Left ventricle myocardium inferior (tissue), 1 donor: Measurements from ENCODE around the gene DYSF. TPM values are rescaled to one million over a fixed set of nuclear protein-coding genes. Genes with fewer than 3 reads are reported as not detected.

ENCODE experiments used
- DNase-seq: peaks from one replicate; pipeline ENCODE4 v3.0.0-alpha.2; 2020
- H3K27ac ChIP-seq: fragments of 200-600 bp; replicated peaks from 2 replicates; pipeline ENCODE4 v1.8.0; 2021
- H3K27me3 ChIP-seq: fragments of 200-600 bp; 2 replicates; pipeline ENCODE4 v1.8.0; 2021; ENCODE audit warnings: low read depth
- H3K36me3 ChIP-seq: fragments of 200-600 bp; 2 replicates; pipeline ENCODE4 v1.8.0; 2021
- H3K4me1 ChIP-seq: fragments of 200-600 bp; 2 replicates; pipeline ENCODE4 v1.8.0; 2021
- H3K4me3 ChIP-seq: fragments of 200-600 bp; 2 replicates; pipeline ENCODE4 v1.8.0; 2021; ENCODE audit warnings: mild to moderate bottlenecking, moderate library complexity
- H3K9me3 ChIP-seq: fragments of 200-600 bp; replicated peaks from 2 replicates; pipeline ENCODE4 v1.8.0; 2021
- intact Hi-C: fragments of 100-400 bp; cut with micrococcal nuclease; formaldehyde crosslinking; loops from one replicate; pipeline ENCODE4 v1.11.0; 2022
- total RNA-seq: library from RNA; stranded (reverse); fragmentation: NEBNext Ultra II Directional; extraction: Animal tissue kit (Norgen Biotek cat#: 25700); gene quantifications from one replicate; pipeline ENCODE4 v1.2.1, GENCODE V29; 2021
- TF ChIP-seq, protein P1 (sequence below): fragments of 200-600 bp; IDR thresholded peaks from 2 replicates; pipeline ENCODE4 v1.8.0; 2021; ENCODE audit warnings: antibody characterized with exemption, mild to moderate bottlenecking, borderline replicate concordance
- donor health status: DM: no; HTN: yes; CAD: no; lungs with severe emphysema.

Gene DYSF
- total RNA-seq, 1 donor from 2014 or later: 48.2 TPM

DNA sequence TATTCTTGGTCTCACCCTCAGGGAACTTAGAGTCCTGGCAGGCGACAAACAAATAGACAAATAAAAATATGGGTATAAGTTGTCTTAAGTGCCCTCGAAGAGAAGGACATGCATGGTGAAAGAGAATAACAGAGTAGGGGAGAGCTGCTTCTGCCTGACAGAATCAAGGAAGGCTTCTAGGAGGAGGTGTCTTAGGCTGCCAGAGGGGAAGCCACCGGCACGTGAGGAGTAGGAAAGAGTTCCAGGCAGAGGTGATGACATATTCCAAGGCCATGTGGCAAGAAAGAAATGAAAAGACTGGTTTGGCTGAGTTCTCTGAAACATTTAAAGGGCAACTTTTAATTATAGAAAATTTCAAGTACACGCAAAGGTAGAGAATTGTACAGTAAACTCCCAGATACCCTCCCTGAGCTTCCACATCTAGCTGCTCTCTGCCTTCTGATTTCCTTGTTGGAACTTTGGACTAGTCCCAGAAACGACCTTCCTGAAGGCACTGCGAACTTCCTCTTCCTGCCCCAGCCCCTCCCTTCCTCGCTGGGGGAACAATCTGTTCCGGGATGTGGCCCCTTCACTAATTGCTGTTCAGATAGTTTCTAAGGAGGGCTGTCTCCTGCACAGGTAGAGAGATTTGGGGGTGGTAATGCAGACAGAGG is 91.7 kb downstream of the DYSF start:
- no peaks in the 10 kb centered on the region for H3K27me3 ChIP-seq
- peak overlapping the region; percentile 83 for H3K27ac ChIP-seq
- H3K4me1 ChIP-seq: peaks cover 16% of the 10 kb centered on the region
- TF ChIP-seq, protein P1, sequence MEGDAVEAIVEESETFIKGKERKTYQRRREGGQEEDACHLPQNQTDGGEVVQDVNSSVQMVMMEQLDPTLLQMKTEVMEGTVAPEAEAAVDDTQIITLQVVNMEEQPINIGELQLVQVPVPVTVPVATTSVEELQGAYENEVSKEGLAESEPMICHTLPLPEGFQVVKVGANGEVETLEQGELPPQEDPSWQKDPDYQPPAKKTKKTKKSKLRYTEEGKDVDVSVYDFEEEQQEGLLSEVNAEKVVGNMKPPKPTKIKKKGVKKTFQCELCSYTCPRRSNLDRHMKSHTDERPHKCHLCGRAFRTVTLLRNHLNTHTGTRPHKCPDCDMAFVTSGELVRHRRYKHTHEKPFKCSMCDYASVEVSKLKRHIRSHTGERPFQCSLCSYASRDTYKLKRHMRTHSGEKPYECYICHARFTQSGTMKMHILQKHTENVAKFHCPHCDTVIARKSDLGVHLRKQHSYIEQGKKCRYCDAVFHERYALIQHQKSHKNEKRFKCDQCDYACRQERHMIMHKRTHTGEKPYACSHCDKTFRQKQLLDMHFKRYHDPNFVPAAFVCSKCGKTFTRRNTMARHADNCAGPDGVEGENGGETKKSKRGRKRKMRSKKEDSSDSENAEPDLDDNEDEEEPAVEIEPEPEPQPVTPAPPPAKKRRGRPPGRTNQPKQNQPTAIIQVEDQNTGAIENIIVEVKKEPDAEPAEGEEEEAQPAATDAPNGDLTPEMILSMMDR: no peak
- peak; percentile 31 for DNase-seq
- peak overlapping the region; percentile 45 for H3K4me3 ChIP-seq
- peaks cover 6% of the 10 kb centered on the region for H3K9me3 ChIP-seq
- no peaks in the 10 kb centered on the region for H3K36me3 ChIP-seq
- intact Hi-C loops: loop anchor here (10.0 kb wide), 1 partner anchor 600 kb away; the partner anchor contains the start of gene CYP26B1

DNA sequence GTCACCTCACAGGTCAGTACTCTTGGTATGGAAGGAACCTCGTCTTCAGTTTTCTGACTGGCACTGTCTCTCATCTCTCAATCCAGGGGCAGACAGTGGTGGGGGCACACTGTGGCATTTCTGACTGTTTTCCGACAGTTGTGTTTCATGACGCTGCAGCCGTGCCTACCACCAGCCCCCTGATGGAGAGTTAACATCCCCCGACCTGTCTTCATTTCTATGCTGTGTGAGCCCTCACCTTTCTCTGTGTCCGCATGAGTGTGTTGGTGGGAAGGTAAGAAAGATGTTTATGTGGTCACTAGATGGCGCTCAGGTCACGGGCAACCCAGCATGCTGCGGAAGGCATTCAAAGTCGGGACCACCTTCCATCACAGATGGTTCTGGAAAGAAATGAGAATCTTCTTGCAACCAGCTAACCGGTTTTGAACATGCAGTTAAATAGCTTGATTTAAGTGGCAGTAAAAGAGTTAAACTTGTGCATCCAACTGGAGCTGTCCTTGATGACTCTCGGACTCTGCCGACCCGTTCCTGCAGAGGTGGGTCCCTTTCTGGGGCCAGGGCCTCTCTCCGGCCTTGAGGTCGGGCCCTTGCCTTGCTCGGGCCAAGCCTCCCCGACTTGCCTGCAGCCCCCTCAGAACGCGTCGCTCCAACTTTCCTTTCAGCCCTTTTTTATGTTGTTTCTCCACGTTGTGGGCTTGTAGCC is 92.4 kb downstream of the DYSF start:
- DNase-seq: peak; percentile 50
- Histone ChIP-seq H3K4me3 (peak overlapping the region; percentile 45), H3K27me3 (no peaks in the 10 kb centered on the region), H3K27ac (peak overlapping the region; percentile 83), H3K4me1 (peaks cover 16% of the 10 kb centered on the region), H3K36me3 (no peaks in the 10 kb centered on the region), H3K9me3 (peaks cover 4% of the 10 kb centered on the region)
- intact Hi-C loops: loop anchor here (10.0 kb wide), 1 partner anchor 599 kb away; the partner anchor contains the start of gene CYP26B1
- TF ChIP-seq, protein P1: peak; percentile 81

DNA sequence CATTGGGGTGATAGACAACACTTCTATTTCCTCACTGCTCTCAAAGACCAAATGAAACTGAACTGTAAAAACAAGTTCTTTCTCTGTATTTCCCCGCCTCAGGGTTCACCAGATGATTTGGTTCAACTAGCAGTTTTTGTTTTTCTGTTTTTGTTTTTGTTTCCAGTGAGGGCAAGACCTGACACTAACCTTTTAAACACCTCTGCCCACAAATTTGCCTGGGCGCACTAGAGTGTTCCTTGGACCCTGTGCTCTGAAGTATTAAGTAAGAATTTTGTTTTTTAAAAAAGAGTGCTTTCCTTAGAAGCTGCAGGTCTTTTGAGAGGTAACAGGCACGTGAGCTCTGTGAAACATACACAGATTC is 92.9 kb downstream of the DYSF start:
- Histone ChIP-seq H3K4me3 (no peak overlapping the region), H3K36me3 (peaks cover 4% of the 10 kb centered on the region), H3K27me3 (no peaks in the 10 kb centered on the region), H3K4me1 (peaks cover 16% of the 10 kb centered on the region), H3K9me3 (no peaks in the 10 kb centered on the region), H3K27ac (no peak overlapping the region)
- TF ChIP-seq, protein P1: no peak
- no peak for DNase-seq
- intact Hi-C loops: loop anchor here (10.0 kb wide), 1 partner anchor 599 kb away; the partner anchor contains the start of gene CYP26B1

DNA sequence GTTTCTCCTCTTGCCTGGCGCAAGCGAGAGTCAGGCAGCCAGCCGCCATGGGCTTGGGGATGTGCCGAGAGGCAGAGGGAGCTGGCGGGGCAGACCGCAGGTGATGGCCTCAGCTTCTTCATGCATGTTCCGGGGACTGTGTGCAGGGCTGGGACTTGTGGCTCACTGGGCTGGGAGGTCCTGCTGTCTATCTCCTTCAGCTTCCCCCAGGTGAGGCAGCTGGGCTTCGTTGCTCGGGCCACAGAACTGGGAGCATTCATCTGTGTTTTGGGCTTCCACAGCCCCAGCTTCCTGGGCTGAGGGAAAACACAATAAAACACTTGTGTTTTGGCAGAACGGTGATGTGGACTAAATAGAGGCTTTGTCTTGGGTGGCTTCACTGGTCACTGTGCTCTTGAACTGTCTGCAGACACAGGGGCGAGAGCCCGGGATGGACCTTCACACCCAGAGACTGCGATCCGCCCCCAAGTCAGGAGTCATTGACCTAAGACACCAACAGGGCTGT is 93.5 kb downstream of the DYSF start:
- Histone ChIP-seq H3K27me3 (no peaks in the 10 kb centered on the region), H3K36me3 (peaks cover 9% of the 10 kb centered on the region), H3K9me3 (no peaks in the 10 kb centered on the region), H3K27ac (no peak overlapping the region), H3K4me3 (no peak overlapping the region), H3K4me1 (peaks cover 16% of the 10 kb centered on the region)
- intact Hi-C loops: loop anchor here (10.0 kb wide), 1 partner anchor 598 kb away; the partner anchor contains the start of gene CYP26B1
- TF ChIP-seq, protein P1: no peak
- DNase-seq: no peak

DNA sequence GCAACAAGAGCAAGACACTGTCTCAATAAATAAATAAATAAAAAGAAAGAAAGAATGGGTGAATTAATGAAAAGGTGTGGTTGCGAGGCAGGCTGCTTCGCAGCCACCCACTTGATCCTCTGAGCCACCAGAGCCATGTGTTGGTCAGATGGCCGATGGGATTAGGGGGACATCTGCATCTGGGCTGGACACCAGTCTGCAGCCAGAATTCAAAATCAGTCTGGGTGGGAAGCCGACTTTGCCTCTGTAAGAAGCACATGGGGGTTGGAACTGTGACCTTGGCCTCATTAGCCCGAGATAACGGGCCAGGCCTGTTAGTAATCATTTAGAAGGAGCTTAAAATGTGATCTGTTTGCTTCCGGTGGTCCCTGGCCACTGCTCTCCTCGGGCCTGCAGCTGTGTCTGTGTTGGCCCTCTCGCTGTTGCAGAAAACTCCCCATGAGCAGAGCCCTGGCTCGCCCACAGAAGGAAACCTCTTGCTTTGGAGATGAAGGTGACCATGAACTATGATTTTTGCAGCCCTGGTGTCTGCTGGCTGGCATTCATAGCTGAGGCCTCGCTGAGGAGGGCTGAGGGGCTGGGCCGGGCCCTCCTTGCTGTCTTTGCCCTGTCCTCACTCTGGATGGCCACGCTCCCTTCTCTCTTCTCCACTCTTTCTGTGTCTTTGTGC is 94.4 kb downstream of the DYSF start:
- intact Hi-C loops: loop anchor here (10.0 kb wide), 1 partner anchor 597 kb away; the partner anchor contains the start of gene CYP26B1
- Histone ChIP-seq H3K27me3 (no peaks in the 10 kb centered on the region), H3K36me3 (peaks cover 14% of the 10 kb centered on the region), H3K27ac (no peak overlapping the region), H3K4me1 (peaks cover 16% of the 10 kb centered on the region), H3K9me3 (no peaks in the 10 kb centered on the region), H3K4me3 (no peak overlapping the region)
- no peak for DNase-seq
- TF ChIP-seq, protein P1: no peak
